ENCODE data around the gene CNOT6. TPM values are rescaled to one million over a fixed set of nuclear protein-coding genes. Genes with fewer than 3 reads are reported as not detected.

CNOT6 gene
- total and polyA plus RNA-seq, 2 experiments from 2014 or later, result 13.2 to 20.3 TPM

DNA sequence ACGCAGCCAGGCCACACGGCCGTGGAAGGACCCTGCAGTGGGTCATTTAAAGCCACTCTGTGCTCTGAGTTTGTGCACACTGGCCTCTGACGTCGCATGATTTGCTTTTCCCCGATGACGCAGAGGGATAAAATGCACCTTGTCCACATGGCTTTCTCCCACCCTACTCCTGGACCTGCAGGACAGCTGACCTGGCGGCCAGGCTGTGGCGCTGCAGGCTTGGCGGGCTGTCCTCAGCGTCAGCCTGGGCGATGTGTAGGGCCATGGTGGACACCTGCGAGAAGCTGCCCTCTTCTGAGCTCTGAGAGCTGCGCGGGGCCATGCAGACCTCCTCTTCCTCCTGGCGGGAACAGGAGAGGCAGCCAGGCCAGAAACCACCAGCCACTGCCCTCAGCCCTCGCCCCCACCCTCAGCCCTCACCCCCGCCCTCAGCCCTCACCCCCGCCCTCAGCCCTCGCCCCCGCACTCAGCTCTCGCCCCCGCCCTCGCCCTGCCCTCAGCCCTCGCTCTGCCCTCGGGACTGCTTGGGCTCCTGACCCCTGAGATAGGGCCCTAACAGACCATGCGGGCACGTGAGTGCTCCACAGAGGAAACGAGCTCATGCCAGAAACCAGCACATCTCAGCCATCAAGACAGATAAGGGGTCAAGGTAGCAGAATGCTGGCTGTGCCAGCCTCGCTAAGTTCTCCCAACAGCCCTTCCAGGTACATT lies 117.1 kb downstream of the CNOT6 start:
- Histone ChIP-seq H3K9me3 (ENCODE audit: low read depth) (no peaks in the 10 kb centered on the region), H3K4me3 (no peak overlapping the region), H3K27me3 (peaks cover under 1% of the 10 kb centered on the region), H3K36me3 (no peaks in the 10 kb centered on the region), H3K4me1 (ENCODE audit: low read depth) (peaks cover 12% of the 10 kb centered on the region), H3K27ac (no peak overlapping the region)
- DNase-seq (ENCODE audit: low read depth in 1 of 2, low spot score in 1 of 2), result no peak
- TF ChIP-seq, protein P1, sequence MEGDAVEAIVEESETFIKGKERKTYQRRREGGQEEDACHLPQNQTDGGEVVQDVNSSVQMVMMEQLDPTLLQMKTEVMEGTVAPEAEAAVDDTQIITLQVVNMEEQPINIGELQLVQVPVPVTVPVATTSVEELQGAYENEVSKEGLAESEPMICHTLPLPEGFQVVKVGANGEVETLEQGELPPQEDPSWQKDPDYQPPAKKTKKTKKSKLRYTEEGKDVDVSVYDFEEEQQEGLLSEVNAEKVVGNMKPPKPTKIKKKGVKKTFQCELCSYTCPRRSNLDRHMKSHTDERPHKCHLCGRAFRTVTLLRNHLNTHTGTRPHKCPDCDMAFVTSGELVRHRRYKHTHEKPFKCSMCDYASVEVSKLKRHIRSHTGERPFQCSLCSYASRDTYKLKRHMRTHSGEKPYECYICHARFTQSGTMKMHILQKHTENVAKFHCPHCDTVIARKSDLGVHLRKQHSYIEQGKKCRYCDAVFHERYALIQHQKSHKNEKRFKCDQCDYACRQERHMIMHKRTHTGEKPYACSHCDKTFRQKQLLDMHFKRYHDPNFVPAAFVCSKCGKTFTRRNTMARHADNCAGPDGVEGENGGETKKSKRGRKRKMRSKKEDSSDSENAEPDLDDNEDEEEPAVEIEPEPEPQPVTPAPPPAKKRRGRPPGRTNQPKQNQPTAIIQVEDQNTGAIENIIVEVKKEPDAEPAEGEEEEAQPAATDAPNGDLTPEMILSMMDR (IDR thresholded peaks at IDR 0.05; ENCODE audit: low read depth, low read length), result no peak

DNA sequence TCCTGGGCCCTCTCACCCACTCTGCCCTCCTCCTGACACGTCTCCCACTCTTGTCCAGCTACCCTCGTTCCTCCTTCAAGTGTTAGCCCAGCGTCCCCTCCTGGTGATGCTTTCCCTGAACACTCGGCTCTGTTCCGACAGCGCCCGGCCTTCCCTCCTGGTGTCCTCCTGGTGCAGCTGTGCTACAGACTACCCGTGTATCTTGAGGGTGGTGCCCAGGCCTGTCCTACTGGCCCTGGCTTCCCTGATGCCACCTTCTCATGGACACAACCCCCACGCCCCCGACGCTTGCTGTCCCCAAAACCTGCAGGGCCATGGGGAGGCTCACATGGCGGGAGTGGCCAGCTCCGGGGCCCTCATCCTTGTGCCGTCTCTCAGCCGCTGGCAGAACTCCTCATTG lies 118.5 kb downstream of the CNOT6 start:
- TF ChIP-seq, protein P1 (IDR thresholded peaks at IDR 0.05; ENCODE audit: low read depth, low read length), result no peak

GRCh38 chr5:180613188-180613813 lies 119.1 kb downstream of the CNOT6 start:
- no peak for DNase-seq (ENCODE audit: low read depth in 1 of 2, low spot score in 1 of 2)
- Histone ChIP-seq H3K9me3 (ENCODE audit: low read depth) (no peaks in the 10 kb centered on the region), H3K36me3 (no peaks in the 10 kb centered on the region), H3K4me1 (ENCODE audit: low read depth) (peaks cover 5% of the 10 kb centered on the region), H3K27me3 (peaks cover 7% of the 10 kb centered on the region), H3K4me3 (no peak overlapping the region), H3K27ac (no peak overlapping the region)
- TF ChIP-seq, protein P1 (IDR thresholded peaks at IDR 0.05; ENCODE audit: low read depth, low read length), result no peak

More for the DNA sequence above, 118.5 kb downstream of the CNOT6 start:
- Histone ChIP-seq H3K36me3 (no peaks in the 10 kb centered on the region), H3K4me1 (ENCODE audit: low read depth) (peaks cover 11% of the 10 kb centered on the region), H3K27ac (no peak overlapping the region), H3K4me3 (no peak overlapping the region), H3K9me3 (ENCODE audit: low read depth) (no peaks in the 10 kb centered on the region), H3K27me3 (peaks cover 7% of the 10 kb centered on the region)
- DNase-seq (ENCODE audit: low read depth in 1 of 2, low spot score in 1 of 2), result no peak

DNA sequence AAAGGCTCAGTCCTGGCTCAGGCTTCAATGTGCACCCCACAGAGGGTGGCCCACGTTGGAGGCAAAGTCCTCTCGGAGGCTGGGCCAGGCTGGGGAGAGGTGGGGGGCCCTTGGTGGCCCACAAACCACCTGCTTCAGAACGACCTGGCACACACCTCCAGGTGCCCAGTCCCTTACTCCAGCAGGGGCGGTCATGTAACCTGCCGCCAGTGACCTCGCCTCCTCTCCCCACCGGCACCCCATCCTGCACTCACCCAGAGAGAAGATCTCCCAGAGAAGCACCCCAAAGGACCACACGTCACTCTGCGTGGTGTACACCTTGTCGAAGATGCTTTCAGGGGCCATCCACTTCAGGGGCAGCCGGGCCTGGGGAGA lies 119.6 kb downstream of the CNOT6 start:
- Histone ChIP-seq H3K4me1 (ENCODE audit: low read depth) (no peaks in the 10 kb centered on the region), H3K27me3 (peaks cover 12% of the 10 kb centered on the region), H3K27ac (no peak overlapping the region), H3K4me3 (no peak overlapping the region), H3K9me3 (ENCODE audit: low read depth) (no peaks in the 10 kb centered on the region), H3K36me3 (no peaks in the 10 kb centered on the region)
- TF ChIP-seq, protein P1 (IDR thresholded peaks at IDR 0.05; ENCODE audit: low read depth, low read length), result no peak
- no peak for DNase-seq (ENCODE audit: low read depth in 1 of 2, low spot score in 1 of 2)

GRCh38 chr5:180618487-180618828 lies 124.3 kb downstream of the CNOT6 start:
- H3K4me3 ChIP-seq, result peak overlapping the region; percentile 55
- H3K27ac ChIP-seq, result no peak overlapping the region
- no peaks in the 10 kb centered on the region for H3K4me1 ChIP-seq (ENCODE audit: low read depth)
- H3K27me3 ChIP-seq, result peaks cover 17% of the 10 kb centered on the region
- TF ChIP-seq, protein P1 (IDR thresholded peaks at IDR 0.05; ENCODE audit: low read depth, low read length), result no peak
- H3K9me3 ChIP-seq (ENCODE audit: low read depth), result no peaks in the 10 kb centered on the region
- no peaks in the 10 kb centered on the region for H3K36me3 ChIP-seq
- DNase-seq (ENCODE audit: low read depth in 1 of 2, low spot score in 1 of 2), result no peak
